ENCODE measurements around the gene OSTC. TPM values are rescaled to one million over a fixed set of nuclear protein-coding genes. Genes with fewer than 3 reads are reported as not detected.

OSTC gene
- polyA plus RNA-seq, 1 donor (not counting 4 experiments of a cell fraction or from before 2014, with no cell fraction given), result 147 TPM

GRCh38 chr4:108607079-108607815 is 43.2 kb upstream of the OSTC start:
- Histone ChIP-seq H3K9me3 (ENCODE audit: control insufficient read depth, low read depth, low read length) (no peaks in the 10 kb centered on the region), H3K27ac (ENCODE audit: control insufficient read depth, insufficient read depth, low read length) (no peak overlapping the region), H3K4me3 (ENCODE audit: control insufficient read depth in 2 of 3, extremely low read depth in 1 of 3, insufficient read depth in 2 of 3, low read depth in 1 of 3, low read length in 3 of 3) (no peak overlapping the region), H3K4me2 (ENCODE audit: control insufficient read depth, extremely low read depth, insufficient read depth, low read depth, low read length) (no peak overlapping the region), H4K20me1 (ENCODE audit: control insufficient read depth, extremely low read depth, insufficient read depth, low read length) (no peaks in the 10 kb centered on the region), H3K9me1 (ENCODE audit: control insufficient read depth, extremely low read depth, insufficient read depth, low read length) (no peaks in the 10 kb centered on the region), H3K4me1 (ENCODE audit: control insufficient read depth, extremely low read depth, insufficient read depth, low read length) (no peaks in the 10 kb centered on the region), H2AFZ (ENCODE audit: control insufficient read depth, low read length) (no peak overlapping the region), H3K9ac (ENCODE audit: control insufficient read depth, extremely low read depth, insufficient read depth, low read length) (no peak overlapping the region), H3K79me2 (ENCODE audit: control insufficient read depth, insufficient read depth, low read length) (no peaks in the 10 kb centered on the region), H3K27me3 (ENCODE audit: control insufficient read depth, extremely low read depth, insufficient read depth, low read length) (no peaks in the 10 kb centered on the region), H3K36me3 (ENCODE audit: control insufficient read depth in 2 of 2, extremely low read depth in 1 of 2, insufficient read depth in 2 of 2, low read length in 2 of 2) (no peaks in the 10 kb centered on the region)
- TF ChIP-seq, protein P1, sequence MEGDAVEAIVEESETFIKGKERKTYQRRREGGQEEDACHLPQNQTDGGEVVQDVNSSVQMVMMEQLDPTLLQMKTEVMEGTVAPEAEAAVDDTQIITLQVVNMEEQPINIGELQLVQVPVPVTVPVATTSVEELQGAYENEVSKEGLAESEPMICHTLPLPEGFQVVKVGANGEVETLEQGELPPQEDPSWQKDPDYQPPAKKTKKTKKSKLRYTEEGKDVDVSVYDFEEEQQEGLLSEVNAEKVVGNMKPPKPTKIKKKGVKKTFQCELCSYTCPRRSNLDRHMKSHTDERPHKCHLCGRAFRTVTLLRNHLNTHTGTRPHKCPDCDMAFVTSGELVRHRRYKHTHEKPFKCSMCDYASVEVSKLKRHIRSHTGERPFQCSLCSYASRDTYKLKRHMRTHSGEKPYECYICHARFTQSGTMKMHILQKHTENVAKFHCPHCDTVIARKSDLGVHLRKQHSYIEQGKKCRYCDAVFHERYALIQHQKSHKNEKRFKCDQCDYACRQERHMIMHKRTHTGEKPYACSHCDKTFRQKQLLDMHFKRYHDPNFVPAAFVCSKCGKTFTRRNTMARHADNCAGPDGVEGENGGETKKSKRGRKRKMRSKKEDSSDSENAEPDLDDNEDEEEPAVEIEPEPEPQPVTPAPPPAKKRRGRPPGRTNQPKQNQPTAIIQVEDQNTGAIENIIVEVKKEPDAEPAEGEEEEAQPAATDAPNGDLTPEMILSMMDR (optimal IDR thresholded peaks at IDR 0.05 in 1 of 3, IDR thresholded peaks at IDR 0.05 in 1 of 3, conservative IDR thresholded peaks at IDR 0.05 in 1 of 3; ENCODE audit: extremely low read depth in 1 of 3, insufficient read depth in 2 of 3, low read length in 3 of 3), result no peak
- TF ChIP-seq EZH2 (IDR thresholded peaks at IDR 0.05; ENCODE audit: low read length), result no peak
- dilution Hi-C loops (cut with MboI; ENCODE audit: extremely low pct_ligation_motif_present, low sequenced_read_pairs), result no loop called here
- FAIRE-seq (no peak), DNase-seq (ENCODE audit: low read depth, low spot score) (no peak)

DNA sequence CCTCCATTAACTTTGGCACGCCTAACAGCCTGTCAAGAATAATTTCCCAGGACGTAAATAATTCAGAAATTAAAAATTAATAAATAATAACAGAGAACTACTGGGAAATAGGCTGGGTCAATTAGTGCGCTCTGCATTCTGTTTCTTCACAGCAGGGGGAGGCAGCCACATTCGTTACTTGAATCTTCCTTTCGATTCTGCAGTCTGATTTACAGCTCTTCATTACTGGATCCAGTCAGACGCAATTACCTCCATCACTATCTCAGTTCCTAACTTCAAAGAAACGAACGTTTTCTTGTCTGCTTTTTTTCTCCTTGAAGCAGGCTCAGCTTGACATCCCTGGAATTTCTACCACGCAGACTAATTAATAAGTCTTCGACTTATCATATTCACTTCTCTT is 39.0 kb upstream of the OSTC start:
- H3K9me3 ChIP-seq (ENCODE audit: control insufficient read depth, low read depth, low read length), result no peaks in the 10 kb centered on the region
- no peaks in the 10 kb centered on the region for H3K4me1 ChIP-seq (ENCODE audit: control insufficient read depth, extremely low read depth, insufficient read depth, low read length)
- TF ChIP-seq, protein P1 (optimal IDR thresholded peaks at IDR 0.05 in 1 of 3, IDR thresholded peaks at IDR 0.05 in 1 of 3, conservative IDR thresholded peaks at IDR 0.05 in 1 of 3; ENCODE audit: extremely low read depth in 1 of 3, insufficient read depth in 2 of 3, low read length in 3 of 3), result peak in 1 of 3 experiments; percentile 25
- no peak for TF ChIP-seq EZH2 (IDR thresholded peaks at IDR 0.05; ENCODE audit: low read length)
- FAIRE-seq (no peak), DNase-seq (ENCODE audit: low read depth, low spot score) (no peak)
- peak overlapping the region; percentile 50 for H3K4me2 ChIP-seq (ENCODE audit: control insufficient read depth, extremely low read depth, insufficient read depth, low read depth, low read length)
- dilution Hi-C loops (cut with MboI; ENCODE audit: extremely low pct_ligation_motif_present, low sequenced_read_pairs), result no loop called here
- H2AFZ ChIP-seq (ENCODE audit: control insufficient read depth, low read length), result peak overlapping the region; percentile 11
- H3K9ac ChIP-seq (ENCODE audit: control insufficient read depth, extremely low read depth, insufficient read depth, low read length), result no peak overlapping the region
- no peak overlapping the region for H3K27ac ChIP-seq (ENCODE audit: control insufficient read depth, insufficient read depth, low read length)
- no peaks in the 10 kb centered on the region for H3K9me1 ChIP-seq (ENCODE audit: control insufficient read depth, extremely low read depth, insufficient read depth, low read length)
- H3K27me3 ChIP-seq (ENCODE audit: control insufficient read depth, extremely low read depth, insufficient read depth, low read length), result no peaks in the 10 kb centered on the region
- H3K36me3 ChIP-seq (ENCODE audit: control insufficient read depth in 2 of 2, extremely low read depth in 1 of 2, insufficient read depth in 2 of 2, low read length in 2 of 2), result no peaks in the 10 kb centered on the region
- H3K79me2 ChIP-seq (ENCODE audit: control insufficient read depth, insufficient read depth, low read length), result no peaks in the 10 kb centered on the region
- H3K4me3 ChIP-seq (ENCODE audit: control insufficient read depth in 2 of 3, extremely low read depth in 1 of 3, insufficient read depth in 2 of 3, low read depth in 1 of 3, low read length in 3 of 3), result peak overlapping the region in 1 of 3 experiments; percentile 37
- H4K20me1 ChIP-seq (ENCODE audit: control insufficient read depth, extremely low read depth, insufficient read depth, low read length), result no peaks in the 10 kb centered on the region
